Activated naive CD4-positive, alpha-beta T cell treated with anti-CD3 and anti-CD28 coated beads, Interleukin-2, amount 10 ng/mL, durations not matched to agents 7 days and 5 days (primary cell): ENCODE results near the gene SNAP47.

ENCODE experiments used
- CTCF ChIA-PET: fragments of 350-600 bp; sonication (Branson Sonifier 250); formaldehyde crosslinking; loops from one replicate; lab custom pipeline; 2021; ENCODE audit warnings: antibody characterized with exemption; lab: Charles Lee
- DNase-seq: peaks from one replicate; pipeline ENCODE4 v3.0.0-alpha.2; 2020
- H3K27ac Mint-ChIP-seq: one replicate; pipeline ENCODE4 v1.8.0; 2021; ENCODE audit warnings: mild to moderate bottlenecking, moderate library complexity, mixed read lengths
- H3K27me3 Mint-ChIP-seq: one replicate; pipeline ENCODE4 v1.8.0; 2021; ENCODE audit warnings: mild to moderate bottlenecking, mixed read lengths
- H3K36me3 Mint-ChIP-seq: one replicate; pipeline ENCODE4 v1.8.0; 2021; ENCODE audit warnings: mixed read lengths
- H3K4me1 Mint-ChIP-seq: one replicate; pipeline ENCODE4 v1.8.0; 2021; ENCODE audit warnings: mixed read lengths
- H3K4me3 Mint-ChIP-seq: one replicate; pipeline ENCODE4 v1.8.0; 2021; ENCODE audit warnings: mild to moderate bottlenecking, moderate library complexity, mixed read lengths
- H3K9me3 Mint-ChIP-seq: one replicate; pipeline ENCODE4 v1.8.0; 2021; ENCODE audit warnings: mixed read lengths

SNAP47 gene

DNA sequence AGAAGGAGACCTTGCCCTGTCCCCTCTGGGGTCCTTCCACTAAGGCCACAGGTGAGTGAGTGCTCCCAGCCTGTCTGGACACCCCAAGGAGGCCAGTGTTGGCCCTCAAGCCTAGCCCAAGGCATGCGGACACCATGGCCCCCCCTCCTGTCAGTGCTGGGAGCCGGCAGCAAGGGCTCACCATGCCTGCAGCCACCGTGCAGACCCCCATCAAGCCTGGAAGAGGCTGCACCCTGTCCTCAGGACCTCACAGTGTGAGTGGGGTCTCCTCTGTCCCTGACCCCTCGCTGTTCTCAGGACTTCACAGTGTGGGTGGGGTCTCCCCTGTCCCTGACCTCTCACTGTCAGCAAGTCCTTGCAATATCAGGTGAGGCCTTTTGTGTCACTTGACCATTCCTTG, 47.0 kb downstream of the SNAP47 start:
- Mint-ChIP-seq H3K4me1 (peaks cover 15% of the 10 kb centered on the region), H3K4me3 (no peak overlapping the region), H3K9me3 (no peaks in the 10 kb centered on the region), H3K27me3 (peaks cover 18% of the 10 kb centered on the region), H3K27ac (no peak overlapping the region), H3K36me3 (peaks cover 9% of the 10 kb centered on the region)
- no peak for DNase-seq
- CTCF ChIA-PET = no interaction called here

DNA sequence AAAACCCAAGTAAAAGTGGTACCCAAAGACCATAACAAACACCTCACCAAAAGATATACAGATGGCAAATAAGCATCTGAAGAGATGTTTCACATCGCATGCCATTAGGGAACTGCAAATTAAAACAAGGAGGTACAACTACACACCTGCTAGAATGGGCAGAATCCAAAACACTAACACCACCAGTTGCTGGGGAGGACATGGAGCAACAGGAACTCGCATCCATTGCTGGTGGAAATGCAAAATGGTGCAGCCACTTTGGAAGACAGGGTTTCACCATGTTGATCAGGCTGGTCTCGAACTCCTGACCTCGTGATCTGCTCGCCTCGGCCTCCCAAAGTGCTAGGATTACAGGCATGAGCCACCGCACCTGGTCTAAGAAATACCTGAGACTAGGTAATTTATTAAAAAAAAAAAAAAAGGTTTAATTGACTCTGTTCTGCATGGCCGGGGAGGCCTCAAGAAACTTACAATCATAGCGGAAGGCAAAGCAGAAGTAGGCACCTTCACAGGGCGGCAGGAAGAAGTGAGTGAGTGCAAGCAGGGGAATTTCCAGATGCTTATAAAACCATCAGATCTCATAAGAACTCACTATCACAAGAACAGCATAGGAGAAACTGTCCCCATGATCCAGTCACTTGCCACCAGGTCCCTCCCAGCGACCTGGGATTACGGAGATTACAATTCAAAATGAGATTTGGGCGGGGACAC, 50.0 kb downstream of the SNAP47 start:
- Mint-ChIP-seq H3K4me1 (peaks cover 18% of the 10 kb centered on the region), H3K36me3 (peaks cover 9% of the 10 kb centered on the region), H3K4me3 (no peak overlapping the region), H3K27ac (no peak overlapping the region), H3K27me3 (peaks cover 42% of the 10 kb centered on the region), H3K9me3 (no peaks in the 10 kb centered on the region)
- CTCF ChIA-PET = no interaction called here
- DNase-seq = no peak

DNA sequence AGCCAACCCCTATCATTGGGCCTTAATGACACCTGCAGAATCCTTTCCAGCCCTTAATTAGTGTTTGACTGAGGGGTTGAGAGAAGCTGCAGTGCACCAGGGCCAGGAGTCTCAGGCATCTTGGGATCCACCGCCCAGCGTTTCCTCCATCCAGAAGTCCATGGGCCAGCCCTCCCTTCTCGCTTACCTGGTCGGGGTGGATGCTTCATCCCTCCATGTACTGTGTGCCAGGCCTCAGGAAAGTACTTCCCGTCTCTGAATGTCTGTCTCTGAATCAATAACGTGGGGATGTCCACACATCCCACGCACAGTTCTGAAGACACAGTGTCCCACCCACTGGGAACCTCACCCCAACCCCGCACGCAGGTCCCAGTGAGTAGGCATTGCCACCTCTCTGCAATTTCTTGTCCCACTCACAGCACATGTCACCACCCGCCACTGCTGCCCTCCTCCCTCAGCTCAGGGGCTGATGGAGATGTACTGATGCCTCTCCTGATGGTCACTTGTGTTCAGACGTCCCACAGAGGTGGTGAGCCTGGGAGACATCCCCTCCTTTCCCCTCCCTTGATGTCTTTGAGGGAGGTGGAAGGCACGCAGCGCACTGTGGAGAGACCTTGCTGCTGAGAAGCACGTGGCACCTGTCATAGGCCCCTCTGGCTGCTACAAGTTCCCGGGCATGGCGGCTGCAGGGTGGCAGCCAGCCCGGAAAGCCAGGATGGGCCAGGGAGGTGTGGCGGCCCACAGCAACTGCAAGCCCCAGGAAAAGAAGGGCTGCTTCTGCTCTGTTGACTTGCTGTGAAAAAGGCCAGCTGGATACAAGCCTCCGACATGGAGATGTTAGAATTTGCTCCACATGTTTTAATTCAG, 50.8 kb downstream of the SNAP47 start:
- H3K27ac Mint-ChIP-seq = no peak overlapping the region

DNA sequence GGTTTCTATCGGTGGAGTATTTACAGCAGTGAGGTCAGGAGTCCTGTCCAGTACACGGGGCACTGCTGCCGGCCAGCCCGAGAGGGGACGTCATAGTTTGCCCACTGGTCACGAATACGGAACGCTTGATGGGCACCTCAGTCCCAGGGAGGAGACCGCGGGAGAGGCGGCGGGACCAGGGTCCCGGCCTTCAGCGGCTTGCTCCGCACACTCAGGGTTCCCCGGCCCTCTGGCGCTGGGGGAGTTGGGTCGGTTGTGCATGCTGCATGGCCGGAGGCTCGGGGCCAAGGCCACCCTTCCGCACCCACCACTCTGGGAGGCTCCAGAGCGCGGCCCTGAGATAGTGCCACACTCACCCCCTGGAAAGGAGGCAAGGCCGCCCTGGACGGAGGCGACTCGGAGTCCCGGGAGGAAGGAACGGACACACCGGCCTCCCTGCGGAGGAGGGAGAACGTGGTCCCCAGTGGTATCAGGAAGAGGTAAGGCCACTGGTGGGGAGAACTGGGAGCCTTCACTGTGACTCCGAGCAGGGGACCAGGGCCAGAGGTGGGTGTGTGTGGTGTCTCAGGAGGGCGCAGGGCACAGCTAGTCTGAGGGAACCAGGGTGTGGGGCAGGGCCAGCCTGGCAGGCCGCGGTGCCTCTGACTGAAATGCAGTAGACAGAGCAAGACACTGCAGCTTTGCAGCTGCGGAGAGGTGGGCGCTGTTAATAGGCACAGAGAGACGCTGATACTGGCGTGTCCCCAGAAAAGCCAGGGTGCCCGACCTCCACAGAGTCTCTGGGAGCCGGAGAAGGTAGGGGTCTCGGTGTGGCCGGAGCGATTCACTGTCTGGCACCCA, 51.7 kb downstream of the SNAP47 start:
- Mint-ChIP-seq H3K27ac (peak overlapping the region; percentile 62), H3K27me3 (peaks cover 48% of the 10 kb centered on the region), H3K4me3 (peak overlapping the region; percentile 80), H3K36me3 (peaks cover 7% of the 10 kb centered on the region), H3K9me3 (no peaks in the 10 kb centered on the region), H3K4me1 (peaks cover 18% of the 10 kb centered on the region)
- CTCF ChIA-PET = no interaction called here
- DNase-seq = no peak

More for the DNA sequence above, 50.8 kb downstream of the SNAP47 start:
- Mint-ChIP-seq H3K36me3 (peaks cover 7% of the 10 kb centered on the region), H3K4me1 (peaks cover 18% of the 10 kb centered on the region), H3K4me3 (peak overlapping the region; percentile 31), H3K9me3 (no peaks in the 10 kb centered on the region), H3K27me3 (peaks cover 47% of the 10 kb centered on the region)
- CTCF ChIA-PET = no interaction called here
- no peak for DNase-seq

DNA sequence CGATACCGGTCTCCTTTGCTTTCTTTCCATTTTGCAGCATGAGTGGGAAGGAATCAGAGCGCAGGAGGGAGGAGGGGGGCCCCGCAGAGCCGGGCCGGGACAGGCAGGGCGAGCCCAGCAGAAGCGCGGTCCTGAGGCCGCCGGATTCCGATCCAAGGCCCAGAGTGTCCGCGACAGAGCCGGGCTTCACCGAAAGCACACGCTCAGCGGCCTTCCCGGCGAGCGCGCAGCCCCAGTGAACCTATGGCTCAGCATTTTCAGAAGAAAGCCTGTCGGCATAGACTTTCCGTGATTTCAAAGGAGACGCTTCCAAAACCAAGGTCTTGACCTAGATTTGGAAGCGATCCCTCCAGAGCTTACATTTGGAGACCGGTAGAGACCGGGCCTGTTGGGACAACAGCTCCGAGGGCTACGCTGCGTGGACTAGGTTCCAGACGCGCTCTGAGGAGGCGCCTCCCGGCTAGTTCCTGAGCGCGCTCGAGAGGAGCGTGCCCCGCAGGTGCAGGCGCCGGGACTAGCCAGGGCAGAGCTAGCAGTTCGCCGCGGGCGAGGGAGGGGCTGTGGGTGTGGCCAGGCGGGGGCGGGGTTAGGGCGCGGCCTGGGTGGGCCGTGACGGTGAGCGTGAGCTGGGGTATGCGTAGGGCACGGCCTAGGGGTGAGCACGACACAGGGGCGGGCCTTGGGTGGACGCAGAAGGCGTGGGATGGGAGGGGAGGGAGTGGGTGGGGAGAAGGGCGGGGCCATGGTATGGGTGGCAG, 52.5 kb downstream of the SNAP47 start:
- peak overlapping the region; percentile 80 for H3K4me3 Mint-ChIP-seq
- H3K27ac Mint-ChIP-seq = peak overlapping the region; percentile 62
- H3K27me3 Mint-ChIP-seq = peaks cover 48% of the 10 kb centered on the region
- peaks cover 18% of the 10 kb centered on the region for H3K4me1 Mint-ChIP-seq
- CTCF ChIA-PET = interaction anchor here (1.0 to 1.1 kb wide), 2 partner anchors 22 to 25 kb away, joined by 3 to 4 read pairs; no protein-coding TSS in a partner anchor
- no peaks in the 10 kb centered on the region for H3K9me3 Mint-ChIP-seq
- no peaks in the 10 kb centered on the region for H3K36me3 Mint-ChIP-seq
- DNase-seq = peak; percentile 97

DNA sequence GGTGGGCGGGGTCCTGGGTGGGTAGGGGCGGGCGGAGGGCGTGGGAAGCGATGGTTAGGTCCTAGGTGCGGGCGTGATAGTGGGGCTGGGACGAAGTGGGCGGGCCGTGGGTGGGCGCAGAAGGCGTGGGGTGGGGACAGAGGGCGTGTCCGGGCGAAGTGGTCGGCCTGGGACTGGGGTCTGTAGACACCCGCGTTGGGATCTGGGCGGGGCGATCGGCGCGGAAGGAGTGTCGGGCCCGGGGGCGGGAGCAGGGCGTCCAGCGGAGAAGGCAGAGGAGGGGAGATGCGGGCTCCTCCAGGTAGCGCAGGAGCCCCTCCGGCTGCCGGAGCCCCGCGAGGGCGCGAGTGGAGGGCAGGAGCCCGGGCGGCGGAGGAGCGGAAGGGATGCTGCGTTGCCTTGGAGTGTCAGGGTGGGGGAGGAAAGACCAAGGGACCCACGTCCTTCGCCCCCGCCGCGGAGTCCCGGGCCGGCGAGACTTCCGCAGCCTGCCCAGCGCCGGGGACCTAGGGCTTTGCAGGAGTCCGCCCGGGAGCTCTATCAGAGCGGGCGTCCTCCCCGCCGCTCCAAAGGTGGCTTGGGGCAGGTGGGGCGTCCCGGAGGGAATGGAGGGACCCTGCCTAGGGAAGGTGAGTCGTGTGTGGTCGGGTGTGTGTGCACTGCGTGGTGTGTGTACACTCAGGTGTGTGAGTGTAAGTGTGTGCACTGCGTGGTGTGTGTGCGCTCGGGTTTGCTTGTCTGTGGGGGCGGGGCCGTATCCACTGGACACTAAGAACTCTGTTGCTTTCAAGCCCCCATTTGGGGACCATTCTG, 53.2 kb downstream of the SNAP47 start:
- peak overlapping the region; percentile 80 for H3K4me3 Mint-ChIP-seq
- no peaks in the 10 kb centered on the region for H3K36me3 Mint-ChIP-seq
- CTCF ChIA-PET = interaction anchor here (1.0 to 1.1 kb wide), 2 partner anchors 23 to 26 kb away, joined by 3 to 4 read pairs; no protein-coding TSS in a partner anchor
- DNase-seq = peak; percentile 90
- peak overlapping the region; percentile 80 for H3K27ac Mint-ChIP-seq
- H3K4me1 Mint-ChIP-seq = peaks cover 18% of the 10 kb centered on the region
- H3K9me3 Mint-ChIP-seq = no peaks in the 10 kb centered on the region
- H3K27me3 Mint-ChIP-seq = peaks cover 48% of the 10 kb centered on the region

DNA sequence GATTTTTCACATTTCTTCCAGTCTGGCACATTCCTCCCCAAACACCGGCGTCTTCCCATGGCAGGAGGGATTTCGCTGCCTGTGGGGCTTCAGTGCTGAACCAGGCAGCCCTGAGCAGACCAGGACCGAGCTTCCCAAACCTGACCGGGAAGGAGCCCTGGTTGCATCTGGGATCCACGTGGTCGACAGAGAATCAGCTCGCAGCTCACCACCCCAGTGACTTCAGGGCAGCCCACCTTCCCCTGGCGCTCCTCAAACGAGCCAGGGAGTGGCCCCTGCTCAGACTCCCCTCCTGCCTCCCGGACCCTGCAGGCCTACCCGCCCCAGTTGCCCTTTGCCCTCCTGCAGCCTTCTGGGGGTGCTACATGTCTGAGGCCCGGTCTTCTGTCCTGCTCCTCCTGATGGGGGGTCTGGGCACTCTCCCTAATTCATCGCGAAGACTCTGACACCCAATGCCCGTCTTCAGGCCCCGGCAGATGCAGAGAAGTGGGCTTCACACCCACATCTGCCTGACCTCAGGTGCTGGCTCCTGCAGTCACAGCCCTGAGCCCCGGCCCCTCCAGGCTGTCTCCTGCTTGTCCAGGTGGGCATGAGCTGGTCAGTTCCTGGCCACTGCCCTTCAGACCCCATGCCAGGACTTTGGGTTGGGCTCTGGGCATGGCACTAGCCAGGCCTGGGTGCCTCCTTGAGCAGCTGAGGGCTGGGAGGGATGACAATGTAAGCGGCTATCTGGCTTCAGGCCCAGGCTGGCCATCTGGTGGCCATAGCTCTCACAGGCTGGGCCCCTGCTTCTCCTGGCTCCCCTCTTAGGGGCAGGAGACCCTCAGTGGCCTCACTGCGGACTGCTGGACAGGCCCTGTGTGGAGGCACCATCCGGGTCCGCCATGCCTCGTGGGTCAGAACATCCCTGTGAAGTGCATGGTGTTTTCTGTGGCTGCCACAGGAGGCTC, 54.1 kb downstream of the SNAP47 start:
- Mint-ChIP-seq H3K4me3 (peak overlapping the region; percentile 80), H3K4me1 (peaks cover 18% of the 10 kb centered on the region), H3K36me3 (no peaks in the 10 kb centered on the region), H3K27me3 (peaks cover 51% of the 10 kb centered on the region), H3K9me3 (no peaks in the 10 kb centered on the region), H3K27ac (no peak overlapping the region)
- DNase-seq = no peak
- CTCF ChIA-PET = no interaction called here

DNA sequence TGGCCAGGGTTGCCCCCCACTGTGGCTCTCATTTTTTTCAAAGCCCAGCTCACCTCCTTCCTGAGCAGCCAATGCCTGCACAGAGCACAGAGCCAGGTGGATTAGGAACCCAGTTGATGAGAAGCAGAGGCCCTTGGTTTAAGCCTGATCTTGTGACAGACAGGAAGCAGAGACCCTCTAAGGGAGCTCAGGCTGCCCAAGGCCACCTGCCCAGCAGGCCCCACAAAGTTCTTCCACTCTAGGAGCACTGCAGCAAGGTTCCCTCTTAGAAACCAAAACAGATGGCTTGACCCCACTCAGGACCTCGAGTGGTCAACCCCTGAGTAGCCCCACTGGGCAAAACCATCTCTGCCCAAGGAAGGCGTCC, 54.8 kb downstream of the SNAP47 start:
- no peak overlapping the region for H3K27ac Mint-ChIP-seq
- CTCF ChIA-PET = no interaction called here
- no peak for DNase-seq

DNA sequence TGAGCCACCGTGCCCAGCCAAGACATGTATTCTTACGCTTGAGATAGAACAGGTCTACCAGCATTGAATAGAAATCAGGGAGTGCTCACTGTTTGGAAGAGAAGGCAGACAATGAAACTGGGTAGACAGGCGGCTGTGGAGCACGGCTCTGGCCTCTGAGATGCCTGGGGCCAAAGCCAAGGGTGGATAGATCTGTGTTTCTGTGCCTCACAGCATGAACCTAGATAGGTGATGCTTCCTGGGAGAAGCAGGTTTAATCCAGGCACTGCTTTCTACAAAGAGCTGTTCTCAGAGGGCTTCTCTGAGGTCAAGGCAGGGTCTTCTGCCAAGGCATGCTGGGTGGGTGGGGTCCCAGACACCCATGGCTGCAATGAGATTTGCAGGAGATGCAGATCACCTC, 55.6 kb downstream of the SNAP47 start:
- H3K27me3 Mint-ChIP-seq = peaks cover 50% of the 10 kb centered on the region
- H3K9me3 Mint-ChIP-seq = no peaks in the 10 kb centered on the region
- H3K4me3 Mint-ChIP-seq = no peak overlapping the region
- DNase-seq = no peak
- H3K4me1 Mint-ChIP-seq = peaks cover 18% of the 10 kb centered on the region
- no peaks in the 10 kb centered on the region for H3K36me3 Mint-ChIP-seq
- H3K27ac Mint-ChIP-seq = no peak overlapping the region
- CTCF ChIA-PET = no interaction called here

More for the DNA sequence above, 54.8 kb downstream of the SNAP47 start:
- Mint-ChIP-seq H3K4me1 (peaks cover 18% of the 10 kb centered on the region), H3K4me3 (no peak overlapping the region), H3K27me3 (peaks cover 55% of the 10 kb centered on the region), H3K9me3 (no peaks in the 10 kb centered on the region), H3K36me3 (no peaks in the 10 kb centered on the region)

DNA sequence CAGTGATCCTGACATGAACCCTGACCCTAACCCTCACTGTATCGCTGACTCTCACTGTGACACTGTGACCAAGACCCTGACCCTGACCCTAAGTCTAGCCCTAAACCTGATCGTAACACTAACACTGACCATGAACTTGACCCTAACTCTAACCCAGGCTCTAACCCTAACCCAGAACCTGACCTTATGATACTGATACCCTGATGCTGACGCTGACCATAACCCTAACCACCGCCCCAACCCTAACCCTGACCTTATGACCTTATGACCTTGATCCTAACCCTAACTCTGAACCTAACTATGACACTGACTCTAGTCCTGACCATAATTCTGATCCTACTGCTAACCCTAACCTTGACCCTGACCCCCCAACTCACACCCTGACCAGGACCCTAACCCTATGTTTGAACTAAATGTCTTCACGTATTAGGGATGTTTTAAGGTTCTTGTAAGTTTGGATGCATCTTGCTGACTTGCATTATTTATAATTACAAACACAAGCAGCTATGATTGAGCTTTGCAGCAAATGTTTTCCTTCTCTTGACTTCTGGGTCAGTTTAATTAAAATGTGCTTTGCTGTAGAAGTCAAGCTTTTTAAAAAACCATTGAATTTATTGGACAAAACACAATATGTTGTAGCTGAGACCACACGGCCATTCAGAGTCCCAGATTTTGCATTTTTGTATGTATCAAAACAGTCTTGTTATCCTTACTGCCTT, 56.3 kb downstream of the SNAP47 start:
- H3K27me3 Mint-ChIP-seq = peaks cover 43% of the 10 kb centered on the region
- CTCF ChIA-PET = no interaction called here
- no peaks in the 10 kb centered on the region for H3K36me3 Mint-ChIP-seq
- H3K9me3 Mint-ChIP-seq = no peaks in the 10 kb centered on the region
- H3K4me1 Mint-ChIP-seq = peaks cover 13% of the 10 kb centered on the region
- no peak for DNase-seq
- H3K27ac Mint-ChIP-seq = no peak overlapping the region
- H3K4me3 Mint-ChIP-seq = no peak overlapping the region

DNA sequence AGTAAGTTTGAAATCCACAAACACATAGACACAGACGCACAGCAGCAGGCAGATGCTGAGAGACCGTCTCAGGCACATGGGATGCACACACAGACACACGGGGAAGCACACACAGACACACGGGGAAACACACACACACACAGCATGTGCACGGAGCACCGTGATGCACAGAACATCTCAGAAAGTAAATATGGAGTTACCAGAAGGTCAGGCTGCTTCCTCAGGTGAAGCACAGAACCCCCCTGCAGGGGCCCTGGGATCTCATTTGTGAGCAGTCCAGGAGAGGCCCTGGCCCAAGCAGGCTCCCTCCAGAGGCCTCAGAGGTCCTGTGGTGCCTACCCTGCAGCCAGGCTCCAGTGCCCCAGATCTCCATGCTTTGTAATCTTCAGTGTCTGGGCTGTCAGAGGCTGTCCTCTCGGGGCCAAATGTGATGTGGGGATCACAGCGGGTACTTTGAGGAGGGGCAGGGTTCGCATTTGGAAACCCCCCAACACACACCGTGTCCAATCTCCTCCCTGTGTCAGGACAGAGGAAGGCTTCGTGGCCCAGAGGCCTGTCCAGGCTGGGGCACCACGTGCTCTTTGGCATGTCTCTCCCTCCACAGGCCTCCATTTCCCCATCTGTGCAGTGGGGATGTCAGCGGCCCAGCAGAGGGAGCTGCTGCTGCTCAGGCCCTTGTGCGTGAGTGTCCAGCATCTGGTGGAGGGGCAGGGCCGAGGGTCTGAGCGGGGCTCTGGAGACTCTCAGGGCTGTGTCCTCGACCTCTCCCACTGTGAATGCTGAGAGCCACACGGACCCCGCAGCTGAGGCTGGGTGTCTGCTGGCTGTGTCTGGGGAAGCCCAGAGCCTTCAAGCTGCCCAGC, 57.2 kb downstream of the SNAP47 start:
- H3K4me3 Mint-ChIP-seq = no peak overlapping the region
- CTCF ChIA-PET = no interaction called here
- no peak overlapping the region for H3K27ac Mint-ChIP-seq
- DNase-seq = no peak
- no peaks in the 10 kb centered on the region for H3K9me3 Mint-ChIP-seq
- no peaks in the 10 kb centered on the region for H3K36me3 Mint-ChIP-seq
- peaks cover 6% of the 10 kb centered on the region for H3K4me1 Mint-ChIP-seq
- H3K27me3 Mint-ChIP-seq = peaks cover 40% of the 10 kb centered on the region
